SH-SY5Y (cell line): ENCODE measurements around the gene ERGIC1.

Experiments
- GATA2 ChIP-seq: IDR thresholded peaks from 2 replicates; pipeline ENCODE4 v1.6.1; 2011; ENCODE audit warnings: mild to moderate bottlenecking, low read depth, low read length
- GATA3 ChIP-seq: IDR thresholded peaks from 2 replicates; pipeline ENCODE4 v1.6.1; 2011; ENCODE audit warnings: low read depth, mild to moderate bottlenecking, low read length, moderate library complexity

DNA sequence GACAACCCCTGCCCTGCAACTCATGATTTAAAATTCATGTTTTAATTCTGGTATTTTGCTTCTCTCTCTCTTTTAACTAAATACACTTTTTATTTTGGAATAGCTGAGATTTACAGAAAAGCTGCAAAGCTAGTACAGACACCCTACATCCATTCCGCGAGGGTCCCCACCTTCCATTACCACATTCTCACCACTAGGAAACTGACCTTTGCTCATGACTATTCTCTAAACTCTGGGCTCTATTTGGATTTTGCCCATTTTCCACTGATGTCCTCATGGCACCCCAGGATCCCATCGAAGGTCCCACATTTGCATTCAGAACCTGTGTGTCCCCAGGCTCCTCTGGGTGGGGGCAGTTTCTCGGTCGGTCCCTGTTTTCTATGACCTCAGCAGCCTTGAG is 11.5 kb downstream of the ERGIC1 start:
- no peak for TF ChIP-seq GATA2
- no peak for TF ChIP-seq GATA3
